Kasumi-1 (cell line): ENCODE measurements around the gene RHOT1.
"Not testable (repeated sequence)": the region's sequence is repeated elsewhere in the genome, so short reads cannot be mapped to it uniquely, and the experiment has no call there.

Experiments
- DNase-seq, 2 experiments: peaks; one replicate each; lab custom pipeline; 2025; lab: John Stamatoyannopoulos, UW

The RHOT1 gene

DNA sequence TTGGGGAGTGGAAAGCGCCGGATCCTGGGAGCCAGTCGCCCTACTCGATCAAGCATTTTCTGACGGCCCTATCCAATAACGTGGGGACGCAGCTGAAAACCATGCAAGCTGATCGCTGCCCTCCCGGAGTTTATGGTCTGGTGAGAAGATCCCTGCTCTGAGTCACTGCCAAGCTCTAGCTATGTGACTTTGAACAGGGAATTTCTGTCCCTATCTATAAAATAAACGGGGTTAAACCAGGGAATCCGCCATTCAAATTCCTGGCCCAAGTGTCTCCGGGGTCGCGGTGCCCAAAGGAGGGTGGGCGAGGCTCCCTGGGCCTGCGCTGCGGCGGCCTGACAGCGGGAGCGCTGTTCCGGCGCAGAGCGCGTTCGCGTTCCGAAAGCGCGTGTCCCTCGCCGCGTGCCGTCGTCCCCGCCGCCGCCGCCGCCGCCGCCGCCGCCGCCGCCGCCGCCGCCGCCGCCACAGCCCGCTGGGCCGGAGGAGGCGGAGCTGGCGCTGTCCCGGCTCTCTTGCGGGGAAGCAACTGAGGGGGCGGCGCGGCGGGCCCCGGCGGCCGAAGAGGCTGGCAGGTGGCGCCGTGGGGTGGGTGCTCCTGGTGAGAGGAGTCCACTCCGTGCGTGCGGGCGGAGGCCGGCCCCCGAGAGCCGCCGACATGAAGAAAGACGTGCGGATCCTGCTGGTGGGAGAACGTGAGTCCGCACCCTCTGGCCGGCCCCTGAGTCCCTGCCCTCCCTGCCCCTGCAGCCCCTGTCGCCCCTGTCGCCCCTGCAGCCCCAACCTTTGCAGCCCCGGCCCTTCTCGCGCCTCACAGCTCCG is at the start of gene RHOT1:
Gene RHOT1, plus strand, starts transcription at position 465 of the 819 bp plus-strand sequence. Its CDS starts 191 bp downstream, at position 656.
- peak; percentile 83 to 84 for DNase-seq

GRCh38 chr17:32099686-32100085 is 42.6 kb upstream of the RHOT1 start:
- no peak for DNase-seq

DNA sequence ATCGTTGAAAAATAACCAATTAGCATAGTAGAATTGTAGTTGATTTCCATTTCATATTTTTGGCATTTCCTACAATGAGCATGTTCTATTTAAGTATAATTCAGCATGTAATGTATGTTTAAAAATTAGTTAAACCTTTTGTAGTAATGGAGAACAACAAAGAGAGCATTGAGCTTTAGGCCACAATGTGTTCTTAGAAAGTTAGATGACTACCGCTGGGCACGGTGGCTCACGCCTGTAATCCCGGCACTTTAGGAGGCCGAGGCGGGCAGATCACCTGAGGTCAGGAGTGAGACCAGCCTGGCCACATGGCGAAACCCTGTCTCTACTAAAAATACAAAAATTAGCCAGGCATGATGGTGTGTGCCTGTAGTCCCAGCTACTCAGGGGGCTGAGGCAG is 42.0 kb upstream of the RHOT1 start:
- not testable (repeated sequence) for DNase-seq

DNA sequence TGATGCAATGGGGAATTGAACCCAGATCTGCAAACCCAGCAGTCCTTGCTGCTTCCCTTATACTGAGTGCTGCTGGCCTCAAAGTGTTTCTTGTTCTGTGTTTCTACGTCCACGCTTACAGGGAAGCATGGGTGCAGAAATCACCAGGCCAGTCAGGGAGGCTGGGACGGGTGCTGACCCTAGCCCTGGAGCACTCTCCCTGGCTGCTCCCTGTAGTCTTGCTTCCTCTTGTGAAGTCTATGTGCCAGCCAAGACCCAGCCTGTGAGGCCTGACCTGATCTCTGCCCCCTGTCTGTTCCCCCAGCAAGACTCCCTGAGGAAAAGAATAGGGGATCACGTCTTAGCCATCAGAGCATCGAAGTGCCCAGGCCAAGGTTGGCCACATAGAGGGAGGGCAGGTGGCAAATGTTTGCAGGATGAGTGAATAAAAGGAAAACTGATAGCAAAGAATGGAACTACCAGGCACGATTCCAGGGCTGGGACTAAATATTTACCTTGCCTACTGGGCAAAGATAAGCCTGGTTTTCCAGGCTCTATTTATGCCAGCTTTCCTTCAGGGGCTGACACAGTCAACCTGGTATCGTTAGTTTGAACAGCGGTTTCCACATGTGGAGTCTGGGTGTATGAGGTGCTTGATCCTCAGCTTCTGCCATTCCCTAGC is 41.2 kb upstream of the RHOT1 start:
- no peak for DNase-seq

GRCh38 chr17:32102172-32102571 is 40.1 kb upstream of the RHOT1 start:
- DNase-seq = no peak

GRCh38 chr17:32102646-32103186 is 39.6 kb upstream of the RHOT1 start:
- DNase-seq = no peak

GRCh38 chr17:32103476-32104113 is 38.7 kb upstream of the RHOT1 start:
- no peak for DNase-seq

- peak; percentile 13 to 27 for DNase-seq
These were observed 38.1 kb upstream of the RHOT1 start for GRCh38 chr17:32104158-32104557.

DNA sequence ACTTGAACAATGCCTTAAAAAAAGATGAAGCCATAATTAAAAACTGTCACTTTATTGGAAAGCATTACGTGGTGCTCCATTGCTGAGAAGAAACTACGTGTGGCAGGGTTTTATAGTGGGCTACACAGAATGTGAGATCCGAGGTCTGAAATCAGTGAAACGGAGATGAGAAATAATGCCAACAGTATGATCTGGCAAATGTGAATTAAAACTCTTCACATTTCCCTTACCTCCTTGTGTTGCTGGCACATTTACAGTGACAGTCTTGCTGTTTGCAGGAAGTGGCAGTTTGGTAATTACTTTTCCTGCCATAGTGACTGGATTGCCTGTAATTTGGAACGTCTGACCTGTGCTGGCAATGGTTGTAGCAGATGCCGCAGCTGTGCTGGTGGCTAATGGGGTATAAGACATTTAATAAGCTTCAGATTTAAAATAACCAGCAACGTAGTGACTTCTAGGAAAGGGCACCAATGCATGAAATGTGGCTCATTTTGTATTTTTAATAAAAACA is 35.8 kb upstream of the RHOT1 start:
- DNase-seq = not testable (repeated sequence)

GRCh38 chr17:32107194-32107593 is 35.1 kb upstream of the RHOT1 start:
- not testable (repeated sequence) for DNase-seq

DNA sequence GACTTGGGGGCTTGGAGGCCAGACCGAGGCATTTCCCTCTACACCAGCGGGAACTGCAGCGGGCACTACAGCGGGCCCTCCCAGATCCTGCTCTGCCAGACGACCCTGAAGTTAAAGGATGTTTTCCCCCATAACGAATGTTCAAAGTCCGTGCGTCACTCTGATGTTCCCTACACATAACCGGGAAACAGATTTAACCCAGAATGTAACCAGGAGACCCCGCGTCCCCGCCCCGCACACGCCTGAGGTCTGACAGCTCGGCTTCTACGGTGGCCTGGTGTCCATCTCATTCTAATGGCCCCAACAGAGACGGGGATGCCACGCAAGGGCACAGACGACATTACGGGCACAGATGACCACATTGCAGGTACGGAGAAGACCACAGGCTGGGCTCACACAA is 31.7 kb upstream of the RHOT1 start:
- no peak for DNase-seq

- peak in 1 of 2 experiments; percentile 35 for DNase-seq
These were observed 31.0 kb upstream of the RHOT1 start for GRCh38 chr17:32111141-32111771.

DNA sequence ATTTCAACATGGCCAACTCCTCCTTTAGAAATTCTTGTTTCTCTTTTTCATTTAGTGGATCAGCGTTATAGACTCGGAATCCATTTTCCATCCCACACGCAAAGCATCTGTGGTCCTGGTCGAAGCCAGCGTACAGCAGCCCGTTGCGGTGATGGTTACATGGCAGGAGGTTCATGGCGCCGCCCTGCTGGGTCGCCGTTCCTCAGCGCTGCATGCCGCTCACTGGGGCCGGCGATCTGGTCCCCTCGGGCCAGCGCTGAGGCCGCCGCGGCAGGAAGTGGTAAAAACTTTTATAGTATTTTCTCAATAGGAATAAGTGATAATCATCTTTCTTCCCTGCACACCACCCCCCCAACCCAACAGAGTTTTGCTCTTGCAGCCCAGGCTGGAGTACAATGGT is 29.9 kb upstream of the RHOT1 start:
- DNase-seq = no peak

GRCh38 chr17:32114536-32114935 is 27.8 kb upstream of the RHOT1 start:
- DNase-seq = peak in 1 of 2 experiments; percentile 37

GRCh38 chr17:32115546-32115945 is 26.8 kb upstream of the RHOT1 start:
- not testable (repeated sequence) for DNase-seq

- no peak for DNase-seq
These were observed 25.4 kb upstream of the RHOT1 start for GRCh38 chr17:32116937-32117336.

- no peak for DNase-seq
These were observed 24.9 kb upstream of the RHOT1 start for GRCh38 chr17:32117399-32117798.

GRCh38 chr17:32118088-32118487 is 24.2 kb upstream of the RHOT1 start:
- DNase-seq = not testable (repeated sequence)

DNA sequence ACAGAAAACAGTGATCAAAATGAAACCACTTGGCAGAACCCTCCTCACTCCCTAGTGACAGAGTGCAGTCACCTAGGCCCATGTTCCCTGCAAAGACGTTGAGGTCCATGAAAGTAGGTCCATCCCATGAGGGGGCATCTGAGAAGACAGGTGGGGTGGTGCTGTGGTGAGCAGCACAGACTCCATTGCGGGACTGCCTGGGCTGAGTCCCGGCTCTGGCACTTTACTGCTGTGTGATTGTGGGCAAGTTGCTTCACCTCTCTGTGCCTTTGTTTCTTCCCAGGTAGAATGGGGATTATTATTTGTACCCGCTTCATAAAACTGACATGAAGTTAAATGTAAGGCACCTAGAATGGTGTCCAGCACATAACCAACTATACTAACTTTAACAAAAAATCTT is 23.5 kb upstream of the RHOT1 start:
- no peak for DNase-seq

GRCh38 chr17:32120141-32120540 is 22.2 kb upstream of the RHOT1 start:
- DNase-seq = no peak

GRCh38 chr17:32120716-32121115 is 21.6 kb upstream of the RHOT1 start:
- DNase-seq = no peak

- no peak for DNase-seq
These were observed 18.5 kb upstream of the RHOT1 start for GRCh38 chr17:32123782-32124181.
